ENCODE results near the gene NDE1. TPM values are rescaled to one million over a fixed set of nuclear protein-coding genes. Genes with fewer than 3 reads are reported as not detected.
A peak's percentile ranks its signal among the peaks of the same experiment; 100 is the strongest.

Gene NDE1
- total RNA-seq, 2 experiments from 2014 or later: 88.9 to 141 TPM

DNA sequence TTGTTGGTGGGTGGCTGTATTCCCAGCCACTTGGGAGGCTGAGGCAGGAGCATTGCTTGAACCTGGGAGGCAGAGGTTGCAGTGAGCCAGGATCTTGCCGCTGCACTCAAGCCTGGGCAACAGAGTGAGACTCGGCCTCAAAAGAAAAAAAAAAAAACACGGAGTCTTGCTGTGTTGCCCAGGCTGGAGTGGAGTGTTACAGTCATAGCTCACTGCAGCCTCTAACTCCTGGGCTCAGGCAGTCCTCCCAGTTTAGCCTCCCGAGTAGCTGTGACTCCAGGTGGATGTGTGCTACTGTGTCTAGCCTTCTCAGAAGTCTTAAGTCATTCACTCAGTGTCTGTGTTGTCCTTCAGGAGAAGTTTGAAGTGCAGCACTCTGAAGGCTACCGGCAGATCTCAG, 27.4 kb downstream of the NDE1 start:
- CTCF ChIA-PET (ENCODE audit: unreplicated experiment): no interaction called here
- H3K4me2 ChIP-seq (ENCODE audit: low read length): no peak overlapping the region
- no peak overlapping the region for H3K27ac ChIP-seq (ENCODE audit: low read depth, low read length, poor library complexity, severe bottlenecking)
- TF ChIP-seq CTCF (conservative IDR thresholded peaks at IDR 0.05; ENCODE audit: low read length) (no peak), EZH2phosphoT487 (IDR thresholded peaks at IDR 0.05; ENCODE audit: borderline replicate concordance, low read depth, low read length) (no peak)
- POLR2A ChIA-PET: no interaction called here
- no peak for DNase-seq (ENCODE audit: low spot score)
- H3K9me2 ChIP-seq (ENCODE audit: insufficient read depth, low read length): no peaks in the 10 kb centered on the region
- intact Hi-C loops (cut with micrococcal nuclease; ENCODE audit: unreplicated experiment): no loop called here
- H3K36me3 ChIP-seq (ENCODE audit: insufficient read depth, low read length): peaks cover 92% of the 10 kb centered on the region
- no peak overlapping the region for H3K4me3 ChIP-seq (ENCODE audit: low read depth, low read length, poor library complexity, severe bottlenecking)
- no peaks in the 10 kb centered on the region for H3K4me1 ChIP-seq (ENCODE audit: insufficient read depth, low read length, poor library complexity, severe bottlenecking)
- H4K20me1 ChIP-seq (ENCODE audit: insufficient read depth, low read length): no peaks in the 10 kb centered on the region
- H3K9me3 ChIP-seq (ENCODE audit: low read length): no peaks in the 10 kb centered on the region
- H3K79me2 ChIP-seq (ENCODE audit: insufficient read depth, low read depth, low read length): no peaks in the 10 kb centered on the region
- H2AFZ ChIP-seq (ENCODE audit: low read length): no peak overlapping the region
- BruUV-seq (replicated peaks): no TSS peak

GRCh38 chr16:15682105-15682570, 32.1 kb downstream of the NDE1 start:
- CTCF ChIA-PET (ENCODE audit: unreplicated experiment): no interaction called here
- Histone ChIP-seq H3K9me2 (ENCODE audit: insufficient read depth, low read length) (no peaks in the 10 kb centered on the region), H3K36me3 (ENCODE audit: insufficient read depth, low read length) (peaks cover 95% of the 10 kb centered on the region), H2AFZ (ENCODE audit: low read length) (no peak overlapping the region), H3K27ac (ENCODE audit: low read depth, low read length, poor library complexity, severe bottlenecking) (no peak overlapping the region), H3K4me1 (ENCODE audit: insufficient read depth, low read length, poor library complexity, severe bottlenecking) (no peaks in the 10 kb centered on the region), H3K79me2 (ENCODE audit: insufficient read depth, low read depth, low read length) (no peaks in the 10 kb centered on the region), H4K20me1 (ENCODE audit: insufficient read depth, low read length) (no peaks in the 10 kb centered on the region), H3K9me3 (ENCODE audit: low read length) (no peaks in the 10 kb centered on the region), H3K4me3 (ENCODE audit: low read depth, low read length, poor library complexity, severe bottlenecking) (no peak overlapping the region), H3K4me2 (ENCODE audit: low read length) (no peak overlapping the region)
- intact Hi-C loops (cut with micrococcal nuclease; ENCODE audit: unreplicated experiment): no loop called here
- POLR2A ChIA-PET: no interaction called here
- DNase-seq (ENCODE audit: low spot score): peak; percentile 25
- TF ChIP-seq EZH2phosphoT487 (IDR thresholded peaks at IDR 0.05; ENCODE audit: borderline replicate concordance, low read depth, low read length) (no peak), CTCF (conservative IDR thresholded peaks at IDR 0.05; ENCODE audit: low read length) (peak; percentile 72)
- BruUV-seq (replicated peaks): TSS peak; percentile 29

- Histone ChIP-seq H2AFZ (ENCODE audit: low read length) (no peak overlapping the region), H3K9me3 (ENCODE audit: low read length) (no peaks in the 10 kb centered on the region), H3K79me2 (ENCODE audit: insufficient read depth, low read depth, low read length) (no peaks in the 10 kb centered on the region), H3K27ac (ENCODE audit: low read depth, low read length, poor library complexity, severe bottlenecking) (no peak overlapping the region), H3K4me3 (ENCODE audit: low read depth, low read length, poor library complexity, severe bottlenecking) (no peak overlapping the region), H3K36me3 (ENCODE audit: insufficient read depth, low read length) (peaks cover 98% of the 10 kb centered on the region), H3K4me1 (ENCODE audit: insufficient read depth, low read length, poor library complexity, severe bottlenecking) (no peaks in the 10 kb centered on the region), H3K4me2 (ENCODE audit: low read length) (no peak overlapping the region), H4K20me1 (ENCODE audit: insufficient read depth, low read length) (no peaks in the 10 kb centered on the region), H3K9me2 (ENCODE audit: insufficient read depth, low read length) (no peaks in the 10 kb centered on the region)
- POLR2A ChIA-PET: no interaction called here
- CTCF ChIA-PET (ENCODE audit: unreplicated experiment): no interaction called here
- no peak for DNase-seq (ENCODE audit: low spot score)
- intact Hi-C loops (cut with micrococcal nuclease; ENCODE audit: unreplicated experiment): no loop called here
- TF ChIP-seq EZH2phosphoT487 (IDR thresholded peaks at IDR 0.05; ENCODE audit: borderline replicate concordance, low read depth, low read length): no peak
- no peak for TF ChIP-seq CTCF (conservative IDR thresholded peaks at IDR 0.05; ENCODE audit: low read length)
- no TSS peak for BruUV-seq (replicated peaks)
Measured at GRCh38 chr16:15686287-15686686, 36.2 kb downstream of the NDE1 start.

Measured in OCI-LY7 (cell line).